Fibroblast of lung (primary cell): ENCODE measurements around the gene ERCC1.

Experiments used
- CTCF ChIP-seq, 2 donors: IDR thresholded peaks in 1 of 2; conservative IDR thresholded peaks in 1 of 2; 1 replicate in 1 of 2; 2 replicates in 1 of 2; pipeline ENCODE4 v1.5.1; 2011 to 2012; ENCODE audit warnings: low read length in 2 of 2, control low read depth in 1 of 2, inconsistent platforms in 1 of 2, low read depth in 1 of 2, mild to moderate bottlenecking in 1 of 2
- EZH2 ChIP-seq: IDR thresholded peaks from 2 replicates; pipeline ENCODE4 v1.5.1; 2012; ENCODE audit warnings: low read length, control low read depth, mild to moderate bottlenecking; ENCODE audit errors: missing control alignments

DNA sequence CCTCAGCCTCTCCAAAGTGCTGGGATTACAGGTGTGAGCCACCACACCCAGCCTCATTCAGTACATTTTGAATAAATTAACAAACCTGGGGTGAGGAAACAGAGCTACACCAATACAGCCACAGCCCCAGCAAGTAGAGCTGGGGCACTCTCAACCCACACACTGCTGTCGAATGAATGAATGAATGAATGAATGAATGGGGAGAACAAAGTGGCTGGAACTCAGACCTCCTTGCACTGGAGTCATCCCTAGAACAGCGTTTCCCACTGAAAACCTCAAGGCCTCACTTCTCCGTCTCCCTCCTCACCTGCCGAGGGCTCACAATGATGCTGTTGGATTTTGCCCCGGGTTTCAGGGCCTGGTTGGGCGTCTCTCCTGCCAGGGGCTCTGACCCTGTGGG lies 2.8 kb downstream of the ERCC1 start:
- no peak for TF ChIP-seq CTCF (conservative IDR thresholded peaks at IDR 0.05 in 1 of 2, IDR thresholded peaks at IDR 0.05 in 1 of 2; ENCODE audit: low read depth in 1 of 2, low read length in 2 of 2)
- no peak for TF ChIP-seq EZH2
